Brain microvascular endothelial cell (primary cell): ENCODE results near the gene KIAA1210.

ENCODE experiments used
- DNase-seq: peaks from one replicate; pipeline ENCODE4 v3.0.0-alpha.2; 2020
- H3K27ac ChIP-seq: fragments of 250-450 bp; sonication (Bioruptor Pico); 2 replicates; pipeline ENCODE4 v1.5.1; 2020; ENCODE audit warnings: mild to moderate bottlenecking, moderate library complexity
- H3K27me3 ChIP-seq: fragments of 250-450 bp; sonication (Bioruptor Pico); replicated peaks from 2 replicates; pipeline ENCODE4 v1.5.1; 2020; ENCODE audit warnings: mild to moderate bottlenecking
- H3K36me3 ChIP-seq: fragments of 250-450 bp; sonication (Bioruptor Pico); replicated peaks from 2 replicates; pipeline ENCODE4 v1.5.1; 2020; ENCODE audit warnings: mild to moderate bottlenecking
- H3K4me3 ChIP-seq: 2 replicates; pipeline ENCODE4 v1.5.1; 2011; ENCODE audit warnings: low read depth, mild to moderate bottlenecking, control low read depth, low read length, moderate library complexity
- CTCF ChIP-seq: IDR thresholded peaks from 2 replicates; pipeline ENCODE4 v1.5.1; 2011; ENCODE audit warnings: low read depth, mild to moderate bottlenecking, moderate library complexity, low read length, control low read depth, inconsistent platforms; ENCODE audit errors: missing control alignments
- in situ Hi-C: cut with HindIII; loops from 2 replicates; pipeline ENCODE4 v1.10.0; 2017; ENCODE audit warnings: low sequenced_read_pairs, low pct_ligation_motif_present

The KIAA1210 gene

GRCh38 chrX:119042996-119043395 is 84.6 kb downstream of the KIAA1210 start:
- no peak overlapping the region for H3K27ac ChIP-seq
- H3K36me3 ChIP-seq: no peaks in the 10 kb centered on the region
- TF ChIP-seq CTCF: no peak
- no peak overlapping the region for H3K4me3 ChIP-seq
- no peak for DNase-seq
- in situ Hi-C loops: no loop called here
- no peaks in the 10 kb centered on the region for H3K27me3 ChIP-seq

DNA sequence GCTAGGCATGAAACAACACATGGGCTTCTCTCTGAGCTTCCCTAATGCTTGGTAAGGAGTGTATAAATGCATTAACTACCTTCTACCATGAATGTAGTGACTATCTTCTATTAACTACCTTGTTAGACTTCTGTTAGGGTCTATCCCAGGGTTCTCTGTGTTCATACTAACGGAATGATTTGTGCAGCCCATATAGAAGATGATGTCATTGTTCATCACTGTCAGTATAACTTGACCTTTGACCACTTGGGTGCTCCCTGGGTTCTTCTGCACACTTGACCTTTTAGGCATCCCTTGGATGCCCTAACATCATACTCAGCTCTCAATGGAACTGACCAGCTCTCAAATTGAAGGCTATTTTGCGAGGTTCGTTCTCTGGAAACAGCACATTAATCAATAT is 85.6 kb downstream of the KIAA1210 start:
- TF ChIP-seq CTCF: no peak
- in situ Hi-C loops: no loop called here
- H3K4me3 ChIP-seq: no peak overlapping the region

DNA sequence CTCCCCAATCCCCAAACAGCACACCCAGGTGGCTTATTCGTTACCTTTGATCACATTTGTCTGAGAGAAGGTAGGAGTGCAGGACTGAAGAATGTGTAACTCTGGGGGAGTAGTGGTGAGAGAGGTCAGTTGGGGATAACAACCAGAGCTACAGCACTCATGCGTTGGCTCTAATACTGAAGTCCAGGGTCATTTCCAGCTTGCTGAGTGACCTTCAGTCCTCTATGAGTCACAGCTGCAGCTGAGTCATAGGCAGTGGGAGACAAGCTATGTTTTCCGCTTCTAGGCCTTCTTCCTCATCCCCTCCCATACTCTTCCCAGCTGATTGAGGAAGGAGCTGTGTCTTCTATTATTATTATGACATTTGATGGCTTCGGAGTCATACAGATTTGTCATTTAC is 86.4 kb downstream of the KIAA1210 start:
- no peaks in the 10 kb centered on the region for H3K27me3 ChIP-seq
- H3K4me3 ChIP-seq: no peak overlapping the region
- peak; percentile 75 for DNase-seq
- no peak for TF ChIP-seq CTCF
- H3K36me3 ChIP-seq: no peaks in the 10 kb centered on the region
- in situ Hi-C loops: no loop called here
- no peak overlapping the region for H3K27ac ChIP-seq

More for the DNA sequence above, 85.6 kb downstream of the KIAA1210 start:
- H3K27me3 ChIP-seq: no peaks in the 10 kb centered on the region
- H3K27ac ChIP-seq: no peak overlapping the region
- no peaks in the 10 kb centered on the region for H3K36me3 ChIP-seq
- no peak for DNase-seq

DNA sequence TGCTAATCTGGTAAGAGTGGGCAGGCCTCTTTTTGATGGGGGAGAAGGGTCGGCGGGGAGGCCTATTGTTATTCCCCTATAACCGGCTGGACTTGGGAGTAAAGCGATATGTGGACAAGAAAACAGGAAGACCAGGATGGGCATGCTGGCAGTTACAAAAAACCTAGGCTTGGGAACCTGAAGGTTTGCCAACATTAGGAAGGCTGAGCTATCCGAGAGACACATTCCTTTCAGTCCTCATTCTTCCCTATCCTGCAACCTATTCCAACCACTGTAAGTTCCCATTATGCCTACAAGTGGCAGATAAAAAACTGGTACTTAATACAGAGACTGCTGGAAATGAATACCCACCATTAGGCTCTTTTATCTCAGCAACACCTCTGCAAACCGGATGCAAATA is 87.2 kb downstream of the KIAA1210 start:
- no peak for DNase-seq

DNA sequence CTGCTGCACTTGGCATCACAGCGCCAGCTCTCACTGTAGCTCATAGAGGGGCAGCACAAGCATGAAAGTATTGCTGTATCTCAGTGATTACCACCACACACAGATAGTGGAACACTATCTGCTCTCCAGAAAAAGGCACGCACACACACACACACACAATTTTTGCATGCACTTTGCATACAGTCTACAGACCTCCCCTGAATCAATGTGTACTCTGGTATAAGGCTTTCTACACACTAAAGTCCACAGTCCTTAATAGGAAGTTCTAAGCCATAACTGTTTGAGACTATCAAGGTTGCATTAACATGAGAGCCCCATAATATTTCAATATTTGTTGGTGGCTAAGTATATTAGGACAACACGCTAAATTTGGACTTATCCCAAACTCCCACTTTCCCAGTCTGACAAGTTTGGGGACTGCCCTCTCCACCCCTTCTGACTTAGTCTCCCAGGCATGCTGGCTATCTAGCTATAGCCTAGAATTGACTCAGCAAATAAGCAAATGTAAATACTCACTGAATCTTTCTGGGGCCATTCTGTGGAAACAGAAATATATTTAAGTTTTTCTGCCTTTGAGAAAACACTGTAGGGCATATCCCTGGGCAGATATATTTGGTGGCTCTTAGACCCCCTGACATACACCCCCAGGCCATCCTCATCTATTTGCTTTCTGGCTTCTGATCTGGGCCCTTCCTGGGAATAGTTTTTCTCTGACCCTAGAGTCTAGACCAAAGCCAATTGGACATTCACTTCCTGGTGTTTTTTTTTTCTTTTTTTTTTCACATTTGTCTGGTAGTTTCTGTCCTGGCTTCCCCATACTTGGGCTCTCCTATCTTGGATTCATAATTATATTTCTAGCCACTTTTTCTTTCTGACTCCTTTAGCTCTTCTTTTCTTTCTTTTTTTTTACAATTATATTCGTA is 91.2 kb downstream of the KIAA1210 start:
- Histone ChIP-seq H3K4me3 (no peak overlapping the region), H3K27ac (no peak overlapping the region), H3K36me3 (no peaks in the 10 kb centered on the region), H3K27me3 (no peaks in the 10 kb centered on the region)
- in situ Hi-C loops: no loop called here
- no peak for TF ChIP-seq CTCF
- no peak for DNase-seq

More for the DNA sequence above, 87.2 kb downstream of the KIAA1210 start:
- Histone ChIP-seq H3K4me3 (no peak overlapping the region), H3K27ac (no peak overlapping the region), H3K36me3 (no peaks in the 10 kb centered on the region), H3K27me3 (no peaks in the 10 kb centered on the region)
- TF ChIP-seq CTCF: no peak
- in situ Hi-C loops: no loop called here
